DMS 273 (cell line): Measurements from ENCODE around the gene NUTF2.
"Not testable (repeated sequence)": the region's sequence is repeated elsewhere in the genome, so short reads cannot be mapped to it uniquely, and the experiment has no call there.

Experiments
- DNase-seq: peaks from one replicate; lab custom pipeline; 2025; ENCODE audit not compliant: unreplicated experiment; lab: John Stamatoyannopoulos, UW

The NUTF2 gene

GRCh38 chr16:67862623-67863583, 16.2 kb downstream of the NUTF2 start:
- no peak for DNase-seq

GRCh38 chr16:67864044-67864443, 17.3 kb downstream of the NUTF2 start:
- not testable (repeated sequence) for DNase-seq

GRCh38 chr16:67864594-67864993, 17.9 kb downstream of the NUTF2 start:
- DNase-seq, result no peak

- peak; percentile 69 for DNase-seq
Observed at GRCh38 chr16:67865318-67865717, 18.6 kb downstream of the NUTF2 start.

- no peak for DNase-seq
Observed at GRCh38 chr16:67868290-67868689, 21.6 kb downstream of the NUTF2 start.

GRCh38 chr16:67869653-67870052, 22.9 kb downstream of the NUTF2 start:
- no peak for DNase-seq

- no peak for DNase-seq
Observed at GRCh38 chr16:67871256-67871655, 24.5 kb downstream of the NUTF2 start.

GRCh38 chr16:67872131-67872630, 25.4 kb downstream of the NUTF2 start:
- DNase-seq, result no peak

GRCh38 chr16:67872631-67873434, 26.1 kb downstream of the NUTF2 start, which contains the start of gene EDC4:
EDC4 (plus strand) TSS chr16:67873052; CDS start chr16:67873262, 210 bp downstream.
- peak; percentile 92 for DNase-seq

- peak; percentile 55 for DNase-seq
Observed at GRCh38 chr16:67873435-67874370, 27.0 kb downstream of the NUTF2 start.

- DNase-seq, result no peak
Observed at GRCh38 chr16:67874372-67874771, 27.6 kb downstream of the NUTF2 start.

GRCh38 chr16:67877064-67877463, 30.3 kb downstream of the NUTF2 start:
- DNase-seq, result no peak

- DNase-seq, result no peak
Observed at GRCh38 chr16:67878232-67878631, 31.5 kb downstream of the NUTF2 start.

- no peak for DNase-seq
Observed at GRCh38 chr16:67878846-67879245, 32.1 kb downstream of the NUTF2 start.

GRCh38 chr16:67879462-67879861, 32.7 kb downstream of the NUTF2 start:
- DNase-seq, result no peak

GRCh38 chr16:67879936-67880335, 33.2 kb downstream of the NUTF2 start:
- DNase-seq, result no peak

GRCh38 chr16:67880584-67880983, 33.9 kb downstream of the NUTF2 start:
- no peak for DNase-seq

GRCh38 chr16:67881621-67882161, 35.0 kb downstream of the NUTF2 start:
- DNase-seq, result no peak

GRCh38 chr16:67882374-67883145, 35.8 kb downstream of the NUTF2 start:
- peak; percentile 42 for DNase-seq
